GM12878 (cell line): Measurements from ENCODE around the gene XRCC4. TPM values are rescaled to one million over a fixed set of nuclear protein-coding genes. Genes with fewer than 3 reads are reported as not detected.

Experiments
- ATAC-seq: fragments of 200-7000 bp; cut with Tn5 transposase; 3 replicates; pipeline ENCODE4 v1.9.1; 2020; ENCODE audit warnings: mild to moderate bottlenecking, moderate library complexity
- BruUV-seq: library from RNA; stranded (reverse); fragments of 400-500 nt; replicated peaks from 2 replicates; lab custom pipeline; 2021; lab: Mats Ljungman, UMichigan
- CTCF ChIA-PET: fragments of 300-600 bp; sonication (Branson Sonifier 250); formaldehyde crosslinking; extraction: SDS; loops from one replicate; lab custom pipeline; 2021; ENCODE audit warnings: inconsistent platforms; lab: Yijun Ruan, JAX
- POLR2A ChIA-PET: fragments of 350-600 bp; formaldehyde crosslinking; extraction: SDS; loops from one replicate; lab custom pipeline; 2021; ENCODE audit warnings: inconsistent platforms; lab: Charles Lee
- RAD21 ChIA-PET: fragments of 300-600 bp; sonication (Branson Sonifier 250); formaldehyde crosslinking; loops from one replicate; lab custom pipeline; 2023; ENCODE audit warnings: antibody characterized with exemption; ENCODE audit not compliant: unreplicated experiment; lab: Charles Lee
- SMC1A ChIA-PET: fragments of 300-600 bp; sonication (Branson Sonifier 250); formaldehyde crosslinking; loops from one replicate; lab custom pipeline; 2023; ENCODE audit not compliant: unreplicated experiment, uncharacterized antibody; lab: Charles Lee
- DNase-seq: peaks from one replicate; pipeline ENCODE4 v3.0.0-alpha.2; 2011; ENCODE audit warnings: low read depth, low spot score
- FAIRE-seq: peaks from 3 replicates; lab custom pipeline; 2011; peaks lifted over from hg19 to GRCh38; lab: Jason Lieb, UNC
- H2AFZ ChIP-seq: 2 replicates; pipeline ENCODE4 v1.6.0; 2011; ENCODE audit warnings: low read depth, low read length, control low read depth; ENCODE audit not compliant: control insufficient read depth
- H3K27ac ChIP-seq: 2 replicates; pipeline ENCODE4 v1.5.1; 2011; ENCODE audit warnings: control low read depth; ENCODE audit not compliant: control insufficient read depth, insufficient read depth
- H3K27me3 ChIP-seq, 2 experiments: replicated peaks in 1 of 2; 2 replicates each; pipeline versions ENCODE4 v1.6.0 to v1.6.1; 2011; ENCODE audit warnings: low read length in 1 of 2; ENCODE audit not compliant: control insufficient read depth in 2 of 2, insufficient read depth in 2 of 2
- H3K36me3 ChIP-seq, 2 experiments: 2 replicates each; pipeline ENCODE4 v1.5.1; 2011; ENCODE audit warnings: low read length in 1 of 2; ENCODE audit not compliant: control insufficient read depth in 2 of 2, insufficient read depth in 2 of 2
- H3K4me1 ChIP-seq: 2 replicates; pipeline ENCODE4 v1.6.1; 2011; ENCODE audit warnings: mild to moderate bottlenecking, low read length, moderate library complexity, mixed read lengths; ENCODE audit not compliant: control insufficient read depth, insufficient read depth
- H3K4me2 ChIP-seq: 2 replicates; pipeline ENCODE4 v1.6.0; 2011; ENCODE audit warnings: control low read depth; ENCODE audit not compliant: control insufficient read depth, insufficient read depth
- H3K4me3 ChIP-seq: fragments of 200-600 bp; sonication (generic); 2 replicates; pipeline ENCODE4 v1.5.1; 2016
- H3K79me2 ChIP-seq: 2 replicates; pipeline ENCODE4 v1.6.0; 2011; ENCODE audit warnings: low read length; ENCODE audit not compliant: control insufficient read depth, insufficient read depth
- H3K9ac ChIP-seq: 2 replicates; pipeline ENCODE4 v1.8.0; 2011; ENCODE audit warnings: low read length, control low read depth, mixed read lengths; ENCODE audit not compliant: control insufficient read depth, insufficient read depth
- H3K9me3 ChIP-seq: replicated peaks from 3 replicates; pipeline ENCODE4 v1.5.1; 2011; ENCODE audit warnings: mild to moderate bottlenecking, low read length; ENCODE audit not compliant: control insufficient read depth, insufficient read depth
- H4K20me1 ChIP-seq: 2 replicates; pipeline ENCODE4 v1.6.0; 2011; ENCODE audit not compliant: control insufficient read depth, insufficient read depth
- CBX5 ChIP-seq: sonication (generic); IDR thresholded peaks from 2 replicates; pipeline ENCODE4 v1.6.1; 2016; ENCODE audit warnings: low read depth, moderate library complexity, mild to moderate bottlenecking, inconsistent platforms
- CREM ChIP-seq: IDR thresholded peaks from 2 replicates; pipeline ENCODE4 v1.6.1; 2014; ENCODE audit warnings: antibody characterized with exemption, low read depth
- HDAC6 ChIP-seq: fragments of 200-600 bp; sonication (generic); IDR thresholded peaks from one replicate; pipeline ENCODE4 v1.8.0; 2017; ENCODE audit warnings: antibody characterized with exemption; ENCODE audit not compliant: unreplicated experiment
- IKZF1 ChIP-seq: fragments of 450-650 bp; conservative IDR thresholded peaks from 2 replicates; pipeline ENCODE4 v1.6.1; 2017; ENCODE audit warnings: antibody characterized with exemption, mild to moderate bottlenecking
- NFYA ChIP-seq: IDR thresholded peaks from 2 replicates; pipeline ENCODE4 v1.6.1; 2011; ENCODE audit warnings: low read depth, mild to moderate bottlenecking, low read length, improper control_type of control experiment, borderline replicate concordance
- POLR2A ChIP-seq: IDR thresholded peaks from 2 replicates; pipeline ENCODE4 v1.6.1; 2011; ENCODE audit warnings: low read depth, mild to moderate bottlenecking, low read length
- POLR2AphosphoS2 ChIP-seq: IDR thresholded peaks from 2 replicates; pipeline ENCODE4 v1.6.1; 2011; ENCODE audit warnings: low read depth, mild to moderate bottlenecking, low read length, improper control_type of control experiment, moderate library complexity
- RELA ChIP-seq: fragments of 450-650 bp; IDR thresholded peaks from 2 replicates; pipeline ENCODE4 v1.8.0; 2014; ENCODE audit warnings: borderline replicate concordance; ENCODE audit not compliant: partially characterized antibody
- SIN3A ChIP-seq: IDR thresholded peaks from 2 replicates; pipeline ENCODE4 v1.6.1; 2012; ENCODE audit warnings: low read depth, low read length, improper control_type of control experiment
- SPI1 ChIP-seq: IDR thresholded peaks from 2 replicates; pipeline ENCODE4 v1.6.1; 2011; ENCODE audit warnings: low read depth, mild to moderate bottlenecking, low read length, moderate library complexity, borderline replicate concordance; ENCODE audit not compliant: insufficient read depth
- YY1 ChIP-seq: IDR thresholded peaks from 2 replicates; pipeline ENCODE4 v1.6.1; 2011; ENCODE audit warnings: low read depth, mild to moderate bottlenecking, low read length
- ZBED1 ChIP-seq: IDR thresholded peaks from 2 replicates; pipeline ENCODE4 v1.6.1; 2016; ENCODE audit warnings: borderline replicate concordance
- ZNF217 ChIP-seq: fragments of 450-650 bp; IDR thresholded peaks from 2 replicates; pipeline ENCODE4 v1.6.1; 2017; ENCODE audit warnings: antibody characterized with exemption, mild to moderate bottlenecking
- WGBS: methylation state at CpG from one replicate; pipeline ENCODE4 v1.1.6; 2016; ENCODE audit warnings: low lambda C conversion rate; ENCODE audit not compliant: insufficient replicate concordance, insufficient coverage; ENCODE audit errors: missing lambda C conversion rate; 5-methylcytosine and 5-hydroxymethylcytosine counted together
- in situ Hi-C: fragments of 300-500 bp; cut with MboI; formaldehyde crosslinking; loops from 9 replicates; pipeline ENCODE4 v1.14.3; 2018; ENCODE audit warnings: mixed read lengths
- intact Hi-C: fragments of 100-400 bp; cut with micrococcal nuclease; formaldehyde crosslinking; loops from one replicate; pipeline ENCODE4 v1.14.2; 2022; ENCODE audit not compliant: unreplicated experiment
- polyA plus RNA-seq, 11 experiments: library from polyadenylated mRNA; depleted of rRNA in 4 of 11; unstranded in 6 of 11; stranded (reverse) in 5 of 11; fragments of >200 nt; fragmentation: Nextera tagmentation in 4 of 11; fragmentation: Illumina TruSeq in 1 of 11; extraction: Ambion mirVana in 4 of 11; extraction: Trizol in 1 of 11; gene quantifications; 1 replicate in 1 of 11; 2 replicates in 10 of 11; pipeline versions ENCODE4 v1.2.1 to v1.2.3, GENCODE V29; 2011 to 2016; ENCODE audit warnings: inconsistent platforms in 2 of 11, missing spikeins in 2 of 11, low read depth in 1 of 11
- total RNA-seq, 4 experiments: library from RNA; depleted of rRNA in 3 of 4; stranded (reverse); fragments of >200 nt in 3 of 4; fragmentation: Illumina TruSeq in 1 of 4; extraction: Trizol in 1 of 4; gene quantifications; 2 replicates each; pipeline versions ENCODE4 v1.2.1 to v1.2.3, GENCODE V29; 2013 to 2021
- TF ChIP-seq, protein P1 (sequence below): fragments of 450-650 bp; IDR thresholded peaks from 2 replicates; pipeline ENCODE4 v1.6.1; 2016; ENCODE audit warnings: mild to moderate bottlenecking
- TF ChIP-seq, protein P2 (sequence below): IDR thresholded peaks from 2 replicates; pipeline ENCODE4 v1.6.1; 2011; ENCODE audit warnings: mild to moderate bottlenecking, low read depth, low read length, moderate library complexity; ENCODE audit not compliant: insufficient replicate concordance
- TF ChIP-seq, protein P3 (sequence below): IDR thresholded peaks from 2 replicates; pipeline ENCODE4 v1.6.1; 2011; ENCODE audit warnings: low read depth, mild to moderate bottlenecking, low read length, moderate library complexity, borderline replicate concordance; ENCODE audit errors: extremely low read depth
- TF ChIP-seq, protein P4 (sequence below): fragments of 450-650 bp; IDR thresholded peaks from 2 replicates; pipeline ENCODE4 v1.6.1; 2017; ENCODE audit warnings: mild to moderate bottlenecking, moderate library complexity

Gene XRCC4
- total and polyA plus RNA-seq, 10 of the 15 experiments (the other 5 are each of a cell fraction or from before 2014, with no cell fraction given): 12.1 to 53.6 (median 25.8) TPM

DNA sequence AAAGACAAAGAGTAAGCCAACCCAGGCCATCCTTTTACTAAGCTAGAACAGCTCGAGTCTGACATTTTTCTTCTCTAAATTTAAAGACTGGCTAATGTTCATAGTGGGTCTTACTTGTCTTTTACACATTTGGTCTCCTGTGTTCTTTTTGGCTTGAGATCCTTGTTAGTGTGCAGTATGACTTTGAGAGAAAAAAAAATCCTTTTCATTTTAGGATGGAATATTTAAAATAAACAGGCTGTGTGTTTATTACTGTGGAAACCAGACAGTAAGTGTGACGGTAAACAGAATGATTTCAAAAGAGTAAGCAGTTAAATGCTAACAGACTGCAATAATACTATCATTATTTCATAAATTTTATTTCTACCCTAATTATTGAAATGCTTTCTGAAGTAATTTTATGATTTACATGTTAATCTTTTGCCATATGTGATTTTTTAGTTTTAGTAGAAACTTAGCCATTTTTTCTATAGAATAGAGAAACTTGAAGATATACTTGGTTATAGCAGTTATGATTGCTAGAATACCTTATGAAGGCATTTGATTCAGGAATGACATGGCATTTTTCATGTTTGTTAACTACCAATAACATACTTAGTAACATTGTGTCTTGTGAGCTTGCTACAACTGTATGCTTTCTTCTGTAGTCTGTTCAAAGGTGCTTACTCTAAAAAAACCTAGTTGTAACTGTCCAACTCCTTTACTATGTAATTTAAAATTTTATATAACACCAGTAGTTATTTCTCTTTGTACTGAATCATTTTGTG lies 92.4 kb downstream of the XRCC4 start (continued):
- TF ChIP-seq, protein P1, sequence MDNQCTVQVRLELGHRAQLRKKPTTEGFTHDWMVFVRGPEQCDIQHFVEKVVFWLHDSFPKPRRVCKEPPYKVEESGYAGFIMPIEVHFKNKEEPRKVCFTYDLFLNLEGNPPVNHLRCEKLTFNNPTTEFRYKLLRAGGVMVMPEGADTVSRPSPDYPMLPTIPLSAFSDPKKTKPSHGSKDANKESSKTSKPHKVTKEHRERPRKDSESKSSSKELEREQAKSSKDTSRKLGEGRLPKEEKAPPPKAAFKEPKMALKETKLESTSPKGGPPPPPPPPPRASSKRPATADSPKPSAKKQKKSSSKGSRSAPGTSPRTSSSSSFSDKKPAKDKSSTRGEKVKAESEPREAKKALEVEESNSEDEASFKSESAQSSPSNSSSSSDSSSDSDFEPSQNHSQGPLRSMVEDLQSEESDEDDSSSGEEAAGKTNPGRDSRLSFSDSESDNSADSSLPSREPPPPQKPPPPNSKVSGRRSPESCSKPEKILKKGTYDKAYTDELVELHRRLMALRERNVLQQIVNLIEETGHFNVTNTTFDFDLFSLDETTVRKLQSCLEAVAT: no peak
- TF ChIP-seq POLR2A: no peak
- TF ChIP-seq, protein P2, sequence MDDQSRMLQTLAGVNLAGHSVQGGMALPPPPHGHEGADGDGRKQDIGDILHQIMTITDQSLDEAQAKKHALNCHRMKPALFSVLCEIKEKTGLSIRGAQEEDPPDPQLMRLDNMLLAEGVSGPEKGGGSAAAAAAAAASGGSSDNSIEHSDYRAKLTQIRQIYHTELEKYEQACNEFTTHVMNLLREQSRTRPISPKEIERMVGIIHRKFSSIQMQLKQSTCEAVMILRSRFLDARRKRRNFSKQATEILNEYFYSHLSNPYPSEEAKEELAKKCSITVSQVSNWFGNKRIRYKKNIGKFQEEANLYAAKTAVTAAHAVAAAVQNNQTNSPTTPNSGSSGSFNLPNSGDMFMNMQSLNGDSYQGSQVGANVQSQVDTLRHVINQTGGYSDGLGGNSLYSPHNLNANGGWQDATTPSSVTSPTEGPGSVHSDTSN: no peak
- no peak for TF ChIP-seq HDAC6
- TF ChIP-seq, protein P3, sequence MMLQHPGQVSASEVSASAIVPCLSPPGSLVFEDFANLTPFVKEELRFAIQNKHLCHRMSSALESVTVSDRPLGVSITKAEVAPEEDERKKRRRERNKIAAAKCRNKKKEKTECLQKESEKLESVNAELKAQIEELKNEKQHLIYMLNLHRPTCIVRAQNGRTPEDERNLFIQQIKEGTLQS: no peak
- TF ChIP-seq NFYA: no peak
- TF ChIP-seq RELA: no peak
- no peak for TF ChIP-seq CBX5
- no peak for TF ChIP-seq ZBED1

DNA sequence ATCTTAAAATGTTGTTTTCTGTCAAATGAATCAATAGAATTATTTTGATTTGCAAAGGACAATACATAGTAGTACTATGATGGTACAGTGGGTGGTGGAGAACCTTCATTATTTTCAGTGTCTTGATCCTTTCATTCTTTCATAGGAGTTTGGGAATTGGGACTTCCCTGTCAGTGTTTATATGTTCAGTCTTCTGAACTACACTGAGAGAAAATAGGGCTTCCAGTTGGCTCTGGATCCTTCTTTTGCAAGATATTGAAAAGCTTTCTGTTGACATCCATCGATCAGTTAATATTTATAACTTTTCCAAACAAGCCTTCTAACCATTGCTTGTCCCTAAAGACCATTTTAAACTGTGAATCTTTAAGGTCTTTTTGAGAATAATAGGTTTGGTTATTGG lies 94.7 kb downstream of the XRCC4 start:
- DNase-seq (no peak), FAIRE-seq (no peak), ATAC-seq (no peak)
- Histone ChIP-seq H3K9ac (no peak overlapping the region), H3K9me3 (no peaks in the 10 kb centered on the region), H3K4me2 (no peak overlapping the region), H2AFZ (no peak overlapping the region), H3K4me3 (no peak overlapping the region), H3K4me1 (no peaks in the 10 kb centered on the region), H3K79me2 (no peaks in the 10 kb centered on the region), H4K20me1 (no peaks in the 10 kb centered on the region), H3K27ac (no peak overlapping the region), H3K36me3 (no peaks in the 10 kb centered on the region), H3K27me3 (no peaks in the 10 kb centered on the region)
- SMC1A ChIA-PET: no interaction called here
- in situ Hi-C loops (no loop called here), intact Hi-C loops (no loop called here)
- no TSS peak for BruUV-seq
- CTCF ChIA-PET: interaction anchor here (0.5 kb wide), 1 partner anchor 27 kb away, joined by 3 read pairs; no protein-coding TSS in a partner anchor
- 100% methylated on average over 1 of the region's 1 CpG for WGBS
- RAD21 ChIA-PET: no interaction called here
- POLR2A ChIA-PET: no interaction called here
- TF ChIP-seq POLR2AphosphoS2 (no peak), CBX5 (no peak), YY1 (no peak), IKZF1 (no peak), SPI1 (no peak), CREM (no peak), ZNF217 (no peak), SIN3A (no peak)
- TF ChIP-seq, protein P4, sequence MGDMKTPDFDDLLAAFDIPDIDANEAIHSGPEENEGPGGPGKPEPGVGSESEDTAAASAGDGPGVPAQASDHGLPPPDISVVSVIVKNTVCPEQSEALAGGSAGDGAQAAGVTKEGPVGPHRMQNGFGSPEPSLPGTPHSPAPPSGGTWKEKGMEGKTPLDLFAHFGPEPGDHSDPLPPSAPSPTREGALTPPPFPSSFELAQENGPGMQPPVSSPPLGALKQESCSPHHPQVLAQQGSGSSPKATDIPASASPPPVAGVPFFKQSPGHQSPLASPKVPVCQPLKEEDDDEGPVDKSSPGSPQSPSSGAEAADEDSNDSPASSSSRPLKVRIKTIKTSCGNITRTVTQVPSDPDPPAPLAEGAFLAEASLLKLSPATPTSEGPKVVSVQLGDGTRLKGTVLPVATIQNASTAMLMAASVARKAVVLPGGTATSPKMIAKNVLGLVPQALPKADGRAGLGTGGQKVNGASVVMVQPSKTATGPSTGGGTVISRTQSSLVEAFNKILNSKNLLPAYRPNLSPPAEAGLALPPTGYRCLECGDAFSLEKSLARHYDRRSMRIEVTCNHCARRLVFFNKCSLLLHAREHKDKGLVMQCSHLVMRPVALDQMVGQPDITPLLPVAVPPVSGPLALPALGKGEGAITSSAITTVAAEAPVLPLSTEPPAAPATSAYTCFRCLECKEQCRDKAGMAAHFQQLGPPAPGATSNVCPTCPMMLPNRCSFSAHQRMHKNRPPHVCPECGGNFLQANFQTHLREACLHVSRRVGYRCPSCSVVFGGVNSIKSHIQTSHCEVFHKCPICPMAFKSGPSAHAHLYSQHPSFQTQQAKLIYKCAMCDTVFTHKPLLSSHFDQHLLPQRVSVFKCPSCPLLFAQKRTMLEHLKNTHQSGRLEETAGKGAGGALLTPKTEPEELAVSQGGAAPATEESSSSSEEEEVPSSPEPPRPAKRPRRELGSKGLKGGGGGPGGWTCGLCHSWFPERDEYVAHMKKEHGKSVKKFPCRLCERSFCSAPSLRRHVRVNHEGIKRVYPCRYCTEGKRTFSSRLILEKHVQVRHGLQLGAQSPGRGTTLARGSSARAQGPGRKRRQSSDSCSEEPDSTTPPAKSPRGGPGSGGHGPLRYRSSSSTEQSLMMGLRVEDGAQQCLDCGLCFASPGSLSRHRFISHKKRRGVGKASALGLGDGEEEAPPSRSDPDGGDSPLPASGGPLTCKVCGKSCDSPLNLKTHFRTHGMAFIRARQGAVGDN: no peak
